Measurements from ENCODE around the gene CCDC175. TPM values are rescaled to one million over a fixed set of nuclear protein-coding genes. Genes with fewer than 3 reads are reported as not detected.

The CCDC175 gene
- total RNA-seq, 1 experiment from 2014 or later = not detected

DNA sequence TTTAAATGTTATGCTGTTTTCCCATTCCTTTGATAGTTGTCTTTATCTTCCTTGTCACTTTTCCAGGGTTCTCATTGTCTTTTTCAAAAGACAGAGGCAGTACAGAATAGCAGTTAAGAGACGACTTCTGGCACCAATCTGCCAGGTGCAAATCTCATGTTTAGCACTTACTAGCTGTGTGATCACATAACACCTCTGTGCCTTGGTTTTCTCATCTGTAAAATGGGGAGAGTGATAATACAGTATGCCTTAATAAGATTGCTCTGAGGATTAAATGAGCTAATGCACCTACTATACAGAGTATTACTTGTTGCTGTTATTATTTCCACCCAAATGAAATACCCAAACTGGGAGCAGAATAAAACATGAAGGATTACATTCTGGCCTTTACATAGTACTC lies 116.2 kb downstream of the CCDC175 start:
- CTCF ChIA-PET = no interaction called here
- BruUV-seq (replicated peaks) = no TSS peak

DNA sequence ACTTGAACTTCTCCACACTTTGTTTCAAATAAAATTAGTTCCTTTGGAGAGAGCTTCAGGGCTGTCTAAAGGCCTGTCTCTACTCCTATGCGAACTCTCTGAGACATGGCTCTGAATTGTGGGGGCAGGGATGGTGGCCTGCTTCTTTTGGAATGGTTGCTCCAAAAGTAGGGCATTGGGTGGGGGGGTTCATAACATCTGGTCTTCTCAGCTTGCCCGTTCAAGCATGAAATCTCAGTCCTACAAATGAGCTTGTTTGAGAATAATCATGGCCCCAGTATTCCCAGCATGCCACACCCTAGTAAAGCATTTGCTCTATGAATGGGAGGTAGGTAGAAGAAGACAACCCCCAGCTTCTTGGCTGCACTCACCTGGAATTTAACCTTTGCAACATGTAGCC lies 118.1 kb downstream of the CCDC175 start:
- POLR2A ChIA-PET (ENCODE audit: unreplicated experiment) = no interaction called here
- no TSS peak for BruUV-seq (replicated peaks)
- intact Hi-C loops (cut with micrococcal nuclease; ENCODE audit: unreplicated experiment) = no loop called here
- Histone ChIP-seq H3K4me2 (no peak overlapping the region), H3K79me2 (ENCODE audit: low read depth) (no peaks in the 10 kb centered on the region), H3K4me1 (replicated peaks; ENCODE audit: insufficient read depth) (no peaks in the 10 kb centered on the region), H3K27ac (no peak overlapping the region), H3K4me3 (no peak overlapping the region), H3K9me2 (ENCODE audit: insufficient read depth) (no peaks in the 10 kb centered on the region), H3K27me3 (ENCODE audit: insufficient read depth, low read depth) (no peaks in the 10 kb centered on the region), H3F3A (ENCODE audit: insufficient read depth, low read depth) (no peaks in the 10 kb centered on the region; the same call in none of the 2 replicates), H4K20me1 (ENCODE audit: insufficient read depth) (no peaks in the 10 kb centered on the region), H3K9me3 (ENCODE audit: insufficient read depth, low read depth) (no peaks in the 10 kb centered on the region), H3K36me3 (ENCODE audit: low read depth) (peaks cover 44% of the 10 kb centered on the region), H2AFZ (no peak overlapping the region)
- CTCF ChIA-PET = interaction anchor here (0.6 kb wide), 1 partner anchor 257 kb away, joined by 11 read pairs; no protein-coding TSS in a partner anchor
- no peak for DNase-seq
- TF ChIP-seq, protein P1, sequence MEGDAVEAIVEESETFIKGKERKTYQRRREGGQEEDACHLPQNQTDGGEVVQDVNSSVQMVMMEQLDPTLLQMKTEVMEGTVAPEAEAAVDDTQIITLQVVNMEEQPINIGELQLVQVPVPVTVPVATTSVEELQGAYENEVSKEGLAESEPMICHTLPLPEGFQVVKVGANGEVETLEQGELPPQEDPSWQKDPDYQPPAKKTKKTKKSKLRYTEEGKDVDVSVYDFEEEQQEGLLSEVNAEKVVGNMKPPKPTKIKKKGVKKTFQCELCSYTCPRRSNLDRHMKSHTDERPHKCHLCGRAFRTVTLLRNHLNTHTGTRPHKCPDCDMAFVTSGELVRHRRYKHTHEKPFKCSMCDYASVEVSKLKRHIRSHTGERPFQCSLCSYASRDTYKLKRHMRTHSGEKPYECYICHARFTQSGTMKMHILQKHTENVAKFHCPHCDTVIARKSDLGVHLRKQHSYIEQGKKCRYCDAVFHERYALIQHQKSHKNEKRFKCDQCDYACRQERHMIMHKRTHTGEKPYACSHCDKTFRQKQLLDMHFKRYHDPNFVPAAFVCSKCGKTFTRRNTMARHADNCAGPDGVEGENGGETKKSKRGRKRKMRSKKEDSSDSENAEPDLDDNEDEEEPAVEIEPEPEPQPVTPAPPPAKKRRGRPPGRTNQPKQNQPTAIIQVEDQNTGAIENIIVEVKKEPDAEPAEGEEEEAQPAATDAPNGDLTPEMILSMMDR (conservative IDR thresholded peaks at IDR 0.05) = no peak

More for the DNA sequence above, 116.2 kb downstream of the CCDC175 start:
- no peaks in the 10 kb centered on the region for H3K27me3 ChIP-seq (ENCODE audit: insufficient read depth, low read depth)
- no peak overlapping the region for H3K4me2 ChIP-seq
- H3K36me3 ChIP-seq (ENCODE audit: low read depth) = peaks cover 44% of the 10 kb centered on the region
- POLR2A ChIA-PET (ENCODE audit: unreplicated experiment) = no interaction called here
- no peak for TF ChIP-seq EZH2 (IDR thresholded peaks at IDR 0.05; ENCODE audit: low read depth)
- TF ChIP-seq, protein P1 (conservative IDR thresholded peaks at IDR 0.05) = no peak
- H4K20me1 ChIP-seq (ENCODE audit: insufficient read depth) = no peaks in the 10 kb centered on the region
- no peaks in the 10 kb centered on the region for H3K9me3 ChIP-seq (ENCODE audit: insufficient read depth, low read depth)
- H3K4me3 ChIP-seq = no peak overlapping the region
- H2AFZ ChIP-seq = no peak overlapping the region
- H3K79me2 ChIP-seq (ENCODE audit: low read depth) = no peaks in the 10 kb centered on the region
- no peaks in the 10 kb centered on the region; the same call in 1 of the 2 replicates for H3F3A ChIP-seq (ENCODE audit: insufficient read depth, low read depth)
- no peak overlapping the region for H3K27ac ChIP-seq
- DNase-seq = no peak
- intact Hi-C loops (cut with micrococcal nuclease; ENCODE audit: unreplicated experiment) = no loop called here
- H3K4me1 ChIP-seq (replicated peaks; ENCODE audit: insufficient read depth) = no peaks in the 10 kb centered on the region
- H3K9me2 ChIP-seq (ENCODE audit: insufficient read depth) = no peaks in the 10 kb centered on the region

DNA sequence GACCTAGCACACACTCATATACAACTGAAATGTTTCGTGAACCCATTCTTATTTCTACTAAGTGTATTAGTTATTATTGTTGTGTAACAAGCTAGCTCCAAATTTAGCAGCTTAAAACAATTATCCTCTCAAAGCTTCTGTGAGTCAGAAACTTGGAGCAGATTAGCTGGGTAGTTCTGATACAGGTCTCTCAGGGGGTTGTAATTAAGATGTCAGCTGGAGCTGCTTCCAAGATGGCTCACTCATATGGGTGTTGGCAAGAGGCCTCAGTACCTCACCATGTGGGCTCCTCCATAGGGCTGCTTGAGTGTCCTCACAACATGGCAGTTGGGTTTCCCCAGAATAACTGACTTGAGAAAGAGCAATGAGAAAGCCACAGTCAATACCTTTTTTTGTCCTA lies 121.2 kb downstream of the CCDC175 start:
- CTCF ChIA-PET = no interaction called here
- Histone ChIP-seq H3K27me3 (ENCODE audit: insufficient read depth, low read depth) (no peaks in the 10 kb centered on the region), H3K79me2 (ENCODE audit: low read depth) (no peaks in the 10 kb centered on the region), H3K36me3 (ENCODE audit: low read depth) (peaks cover 31% of the 10 kb centered on the region; the same call in 1 of the 2 replicates), H3K4me2 (no peak overlapping the region), H3K9me3 (ENCODE audit: insufficient read depth, low read depth) (no peaks in the 10 kb centered on the region), H4K20me1 (ENCODE audit: insufficient read depth) (no peaks in the 10 kb centered on the region), H3K4me3 (no peak overlapping the region), H3F3A (ENCODE audit: insufficient read depth, low read depth) (no peaks in the 10 kb centered on the region; the same call in none of the 2 replicates), H3K4me1 (replicated peaks; ENCODE audit: insufficient read depth) (no peaks in the 10 kb centered on the region), H3K27ac (no peak overlapping the region), H3K9me2 (ENCODE audit: insufficient read depth) (no peaks in the 10 kb centered on the region), H2AFZ (no peak overlapping the region)
- DNase-seq = no peak
- POLR2A ChIA-PET (ENCODE audit: unreplicated experiment) = interaction anchor here (0.6 kb wide), 1 partner anchor 152 kb away, joined by 3 read pairs; no protein-coding TSS in a partner anchor
- no TSS peak for BruUV-seq (replicated peaks)
- TF ChIP-seq, protein P1 (conservative IDR thresholded peaks at IDR 0.05) = no peak
- TF ChIP-seq EZH2 (IDR thresholded peaks at IDR 0.05; ENCODE audit: low read depth) = no peak
- intact Hi-C loops (cut with micrococcal nuclease; ENCODE audit: unreplicated experiment) = no loop called here

Other genes starting within 250 kb of the CCDC175 start
- gene GPR135, start 111.4 kb downstream of the CCDC175 start, total RNA-seq (2021) = 13.6 and 15.2 TPM in 2 replicates
- 96.3 and 121 TPM in 2 replicates for gene L3HYPDH, start 92.4 kb downstream of the CCDC175 start, total RNA-seq (2021)
- 54.6 and 60.1 TPM in 2 replicates for gene JKAMP, start 92.3 kb downstream of the CCDC175 start, total RNA-seq (2021)